ENCODE data around the gene RSAD2. TPM values are rescaled to one million over a fixed set of nuclear protein-coding genes. Genes with fewer than 3 reads are reported as not detected.
"Not testable (repeated sequence)": the region's sequence is repeated elsewhere in the genome, so short reads cannot be mapped to it uniquely, and the experiment has no call there.

RSAD2 gene
- total RNA-seq, 2 experiments from 2014 or later, result 72.4 to 74.5 TPM

- ATAC-seq (no peak), DNase-seq (no peak)
- CTCF ChIA-PET, result interaction anchor here (1.0 to 1.1 kb wide), 2 partner anchors 25 to 31 kb away, joined by 3 read pairs; no protein-coding TSS in a partner anchor
- Mint-ChIP-seq H3K36me3 (ENCODE audit: low read depth) (peaks cover 91% of the 10 kb centered on the region), H3K4me1 (ENCODE audit: low read depth) (peaks cover 78% of the 10 kb centered on the region), H3K27me3 (ENCODE audit: low read depth) (no peaks in the 10 kb centered on the region), H3K9me3 (ENCODE audit: insufficient read depth) (peaks cover 15% of the 10 kb centered on the region), H3K27ac (no peak overlapping the region), H3K4me3 (no peak overlapping the region)
- POLR2A ChIA-PET, result no interaction called here
Observed at GRCh38 chr2:6927753-6928152, 50.2 kb downstream of the RSAD2 start.

GRCh38 chr2:6928452-6928851, 50.9 kb downstream of the RSAD2 start:
- no peaks in the 10 kb centered on the region for H3K27me3 Mint-ChIP-seq (ENCODE audit: low read depth)
- DNase-seq (no peak), ATAC-seq (no peak)
- peaks cover 78% of the 10 kb centered on the region for H3K4me1 Mint-ChIP-seq (ENCODE audit: low read depth)
- no peak overlapping the region for H3K4me3 Mint-ChIP-seq
- no peak overlapping the region for H3K27ac Mint-ChIP-seq
- peaks cover 86% of the 10 kb centered on the region for H3K36me3 Mint-ChIP-seq (ENCODE audit: low read depth)
- POLR2A ChIA-PET, result interaction anchor here (0.9 kb wide), 1 partner anchor 9 kb away, joined by 3 read pairs; no protein-coding TSS in a partner anchor
- CTCF ChIA-PET, result interaction anchor here (1.0 to 1.9 kb wide), 4 partner anchors 12 to 31 kb away, joined by 3 to 7 read pairs (median 4); no protein-coding TSS in a partner anchor
- peaks cover 15% of the 10 kb centered on the region for H3K9me3 Mint-ChIP-seq (ENCODE audit: insufficient read depth)

- no peak overlapping the region for H3K4me3 Mint-ChIP-seq
- H3K27me3 Mint-ChIP-seq (ENCODE audit: low read depth), result no peaks in the 10 kb centered on the region
- DNase-seq (no peak), ATAC-seq (peak; percentile 39)
- peaks cover 82% of the 10 kb centered on the region for H3K36me3 Mint-ChIP-seq (ENCODE audit: low read depth)
- peaks cover 76% of the 10 kb centered on the region for H3K4me1 Mint-ChIP-seq (ENCODE audit: low read depth)
- peaks cover 15% of the 10 kb centered on the region for H3K9me3 Mint-ChIP-seq (ENCODE audit: insufficient read depth)
- H3K27ac Mint-ChIP-seq, result no peak overlapping the region
- ChIA-PET POLR2A (interaction anchor here (0.9 to 1.4 kb wide), 2 partner anchors 9 to 10 kb away, joined by 3 to 5 read pairs; no protein-coding TSS in a partner anchor), CTCF (interaction anchor here (0.8 to 1.9 kb wide), 9 partner anchors 8 to 115 kb away, joined by 3 to 9 read pairs (median 4); partner anchors contain the start of gene RSAD2)
Observed at GRCh38 chr2:6929196-6929819, 51.7 kb downstream of the RSAD2 start.

- H3K27ac Mint-ChIP-seq, result no peak overlapping the region
- POLR2A ChIA-PET, result interaction anchor here (1.4 kb wide), 1 partner anchor 12 kb away, joined by 5 read pairs; no protein-coding TSS in a partner anchor
- peaks cover 77% of the 10 kb centered on the region for H3K36me3 Mint-ChIP-seq (ENCODE audit: low read depth)
- DNase-seq (no peak), ATAC-seq (no peak)
- CTCF ChIA-PET, result no interaction called here
- H3K4me3 Mint-ChIP-seq, result no peak overlapping the region
- H3K27me3 Mint-ChIP-seq (ENCODE audit: low read depth), result no peaks in the 10 kb centered on the region
- peaks cover 72% of the 10 kb centered on the region for H3K4me1 Mint-ChIP-seq (ENCODE audit: low read depth)
- peaks cover 14% of the 10 kb centered on the region for H3K9me3 Mint-ChIP-seq (ENCODE audit: insufficient read depth)
Observed at GRCh38 chr2:6930923-6931647, 53.5 kb downstream of the RSAD2 start.

- peaks cover 70% of the 10 kb centered on the region for H3K36me3 Mint-ChIP-seq (ENCODE audit: low read depth)
- ChIA-PET CTCF (interaction anchor here (1.4 to 2.0 kb wide), 2 partner anchors 18 to 112 kb away, joined by 4 to 8 read pairs; no protein-coding TSS in a partner anchor), POLR2A (interaction anchor here (1.0 kb wide), 1 partner anchor 66 kb away, joined by 3 read pairs; the partner anchor contains the start of gene CMPK2)
- peaks cover 9% of the 10 kb centered on the region for H3K9me3 Mint-ChIP-seq (ENCODE audit: insufficient read depth)
- H3K4me3 Mint-ChIP-seq, result no peak overlapping the region
- ATAC-seq (no peak), DNase-seq (no peak)
- no peak overlapping the region for H3K27ac Mint-ChIP-seq
- H3K4me1 Mint-ChIP-seq (ENCODE audit: low read depth), result peaks cover 73% of the 10 kb centered on the region
- no peaks in the 10 kb centered on the region for H3K27me3 Mint-ChIP-seq (ENCODE audit: low read depth)
Observed at GRCh38 chr2:6931753-6932152, 54.2 kb downstream of the RSAD2 start.

GRCh38 chr2:6932206-6932605, 54.6 kb downstream of the RSAD2 start:
- no peak overlapping the region for H3K4me3 Mint-ChIP-seq
- ATAC-seq (no peak), DNase-seq (no peak)
- H3K36me3 Mint-ChIP-seq (ENCODE audit: low read depth), result peaks cover 65% of the 10 kb centered on the region
- peaks cover 77% of the 10 kb centered on the region for H3K4me1 Mint-ChIP-seq (ENCODE audit: low read depth)
- H3K27me3 Mint-ChIP-seq (ENCODE audit: low read depth), result no peaks in the 10 kb centered on the region
- ChIA-PET CTCF (interaction anchor here (0.9 to 2.0 kb wide), 4 partner anchors 13 to 112 kb away, joined by 3 to 8 read pairs (median 4); no protein-coding TSS in a partner anchor), POLR2A (interaction anchor here (0.6 to 1.0 kb wide), 2 partner anchors 15 to 67 kb away, joined by 3 read pairs; partner anchors contain the start of gene CMPK2)
- H3K9me3 Mint-ChIP-seq (ENCODE audit: insufficient read depth), result peaks cover 8% of the 10 kb centered on the region
- H3K27ac Mint-ChIP-seq, result no peak overlapping the region

- ATAC-seq, result no peak
- peaks cover 62% of the 10 kb centered on the region for H3K36me3 Mint-ChIP-seq (ENCODE audit: low read depth)
- H3K27ac Mint-ChIP-seq, result no peak overlapping the region
Observed at GRCh38 chr2:6932828-6933227, 55.3 kb downstream of the RSAD2 start.

GRCh38 chr2:6933911-6934310, 56.3 kb downstream of the RSAD2 start:
- CTCF ChIA-PET, result interaction anchor here (2.0 kb wide), 1 partner anchor 16 kb away, joined by 4 read pairs; no protein-coding TSS in a partner anchor
- no peak for DNase-seq
- Mint-ChIP-seq H3K4me1 (ENCODE audit: low read depth) (peaks cover 73% of the 10 kb centered on the region), H3K27ac (no peak overlapping the region), H3K27me3 (ENCODE audit: low read depth) (no peaks in the 10 kb centered on the region), H3K36me3 (ENCODE audit: low read depth) (peaks cover 52% of the 10 kb centered on the region), H3K9me3 (ENCODE audit: insufficient read depth) (no peaks in the 10 kb centered on the region), H3K4me3 (no peak overlapping the region)
- POLR2A ChIA-PET, result interaction anchor here (1.4 kb wide), 1 partner anchor 13 kb away, joined by 3 read pairs; no protein-coding TSS in a partner anchor
- ATAC-seq, result no peak

More at GRCh38 chr2:6932828-6933227, 55.3 kb downstream of the RSAD2 start:
- CTCF ChIA-PET, result interaction anchor here (0.9 to 2.0 kb wide), 4 partner anchors 12 to 111 kb away, joined by 3 to 8 read pairs (median 4); no protein-coding TSS in a partner anchor
- POLR2A ChIA-PET, result interaction anchor here (0.6 to 1.0 kb wide), 2 partner anchors 16 to 67 kb away, joined by 3 read pairs; partner anchors contain the start of gene CMPK2
- Mint-ChIP-seq H3K4me3 (no peak overlapping the region), H3K4me1 (ENCODE audit: low read depth) (peaks cover 79% of the 10 kb centered on the region), H3K27me3 (ENCODE audit: low read depth) (no peaks in the 10 kb centered on the region), H3K9me3 (ENCODE audit: insufficient read depth) (peaks cover 8% of the 10 kb centered on the region)
- DNase-seq, result no peak

GRCh38 chr2:6934345-6934744, 56.8 kb downstream of the RSAD2 start:
- no peak overlapping the region for H3K4me3 Mint-ChIP-seq
- DNase-seq (no peak), ATAC-seq (no peak)
- POLR2A ChIA-PET, result interaction anchor here (1.4 kb wide), 1 partner anchor 13 kb away, joined by 3 read pairs; no protein-coding TSS in a partner anchor
- H3K27ac Mint-ChIP-seq, result no peak overlapping the region
- H3K27me3 Mint-ChIP-seq (ENCODE audit: low read depth), result no peaks in the 10 kb centered on the region
- H3K36me3 Mint-ChIP-seq (ENCODE audit: low read depth), result peaks cover 50% of the 10 kb centered on the region
- peaks cover 71% of the 10 kb centered on the region for H3K4me1 Mint-ChIP-seq (ENCODE audit: low read depth)
- no peaks in the 10 kb centered on the region for H3K9me3 Mint-ChIP-seq (ENCODE audit: insufficient read depth)
- CTCF ChIA-PET, result no interaction called here

- DNase-seq (no peak), ATAC-seq (no peak)
- H3K36me3 Mint-ChIP-seq (ENCODE audit: low read depth), result peaks cover 45% of the 10 kb centered on the region
- ChIA-PET CTCF (interaction anchor here (1.4 kb wide), 1 partner anchor 38 kb away, joined by 4 read pairs; no protein-coding TSS in a partner anchor), POLR2A (no interaction called here)
- H3K4me3 Mint-ChIP-seq, result no peak overlapping the region
- no peaks in the 10 kb centered on the region for H3K9me3 Mint-ChIP-seq (ENCODE audit: insufficient read depth)
- H3K27me3 Mint-ChIP-seq (ENCODE audit: low read depth), result no peaks in the 10 kb centered on the region
- H3K4me1 Mint-ChIP-seq (ENCODE audit: low read depth), result peaks cover 65% of the 10 kb centered on the region
- H3K27ac Mint-ChIP-seq, result no peak overlapping the region
Observed at GRCh38 chr2:6934758-6935651, 57.4 kb downstream of the RSAD2 start.

- H3K4me3 Mint-ChIP-seq; DNase-seq; H3K27me3 Mint-ChIP-seq (ENCODE audit: low read depth); POLR2A ChIA-PET; ATAC-seq; H3K9me3 Mint-ChIP-seq (ENCODE audit: insufficient read depth): not testable (repeated sequence)
- Mint-ChIP-seq H3K27ac (peak overlapping the region; percentile 6), H3K36me3 (ENCODE audit: low read depth) (peaks cover 44% of the 10 kb centered on the region), H3K4me1 (ENCODE audit: low read depth) (peaks cover 64% of the 10 kb centered on the region)
- CTCF ChIA-PET, result interaction anchor here (1.3 to 1.4 kb wide), 2 partner anchors 10 to 39 kb away, joined by 3 to 4 read pairs; no protein-coding TSS in a partner anchor
Observed at GRCh38 chr2:6935652-6936020, 58.1 kb downstream of the RSAD2 start.

Measured in activated CD8-positive, alpha-beta T cell treated with anti-CD3 and anti-CD28 coated beads, Interleukin-2, amount 10 ng/mL, durations not matched to agents 7 days and 5 days (primary cell).